ENCODE results near the gene C16orf92.

C16orf92 gene

DNA sequence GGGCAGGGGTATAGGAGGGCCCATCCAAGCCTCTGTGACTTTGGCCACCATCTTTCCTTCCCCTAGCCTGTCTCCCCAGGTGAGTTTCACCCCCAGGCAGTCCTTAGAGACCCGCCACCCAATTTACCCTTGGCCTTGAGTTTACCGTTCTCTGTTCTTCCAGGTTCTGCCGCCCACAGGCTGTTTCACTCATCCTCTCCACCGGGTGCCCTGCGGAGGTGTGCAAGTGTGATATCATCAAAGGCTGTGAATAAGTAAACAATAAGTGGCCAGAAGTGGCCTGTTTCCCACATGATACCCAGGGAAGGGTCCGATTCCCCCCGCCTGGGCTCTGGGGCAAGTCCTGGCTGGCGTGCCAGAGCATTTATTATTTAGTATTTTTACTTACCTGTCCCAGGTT lies 23.2 kb downstream of the C16orf92 start:
- no peaks in the 10 kb centered on the region for H3K79me2 ChIP-seq (ENCODE audit: insufficient read depth, low read length)
- H3F3A ChIP-seq (ENCODE audit: low read depth), result no peaks in the 10 kb centered on the region
- no peaks in the 10 kb centered on the region for H3K4me1 ChIP-seq (ENCODE audit: insufficient read depth, low read length, poor library complexity, severe bottlenecking)
- H3K9me3 ChIP-seq (ENCODE audit: insufficient read depth, low read depth, low read length), result no peaks in the 10 kb centered on the region
- no peaks in the 10 kb centered on the region for H3K36me3 ChIP-seq (ENCODE audit: insufficient read depth, low read length)
- H4K20me1 ChIP-seq (ENCODE audit: insufficient read depth, low read length, poor library complexity, severe bottlenecking), result no peaks in the 10 kb centered on the region
- H3K27me3 ChIP-seq (ENCODE audit: insufficient read depth, low read length, poor library complexity, severe bottlenecking), result no peaks in the 10 kb centered on the region
- no peak for TF ChIP-seq EZH2phosphoT487 (IDR thresholded peaks at IDR 0.05; ENCODE audit: borderline replicate concordance)
- TF ChIP-seq, protein P1, sequence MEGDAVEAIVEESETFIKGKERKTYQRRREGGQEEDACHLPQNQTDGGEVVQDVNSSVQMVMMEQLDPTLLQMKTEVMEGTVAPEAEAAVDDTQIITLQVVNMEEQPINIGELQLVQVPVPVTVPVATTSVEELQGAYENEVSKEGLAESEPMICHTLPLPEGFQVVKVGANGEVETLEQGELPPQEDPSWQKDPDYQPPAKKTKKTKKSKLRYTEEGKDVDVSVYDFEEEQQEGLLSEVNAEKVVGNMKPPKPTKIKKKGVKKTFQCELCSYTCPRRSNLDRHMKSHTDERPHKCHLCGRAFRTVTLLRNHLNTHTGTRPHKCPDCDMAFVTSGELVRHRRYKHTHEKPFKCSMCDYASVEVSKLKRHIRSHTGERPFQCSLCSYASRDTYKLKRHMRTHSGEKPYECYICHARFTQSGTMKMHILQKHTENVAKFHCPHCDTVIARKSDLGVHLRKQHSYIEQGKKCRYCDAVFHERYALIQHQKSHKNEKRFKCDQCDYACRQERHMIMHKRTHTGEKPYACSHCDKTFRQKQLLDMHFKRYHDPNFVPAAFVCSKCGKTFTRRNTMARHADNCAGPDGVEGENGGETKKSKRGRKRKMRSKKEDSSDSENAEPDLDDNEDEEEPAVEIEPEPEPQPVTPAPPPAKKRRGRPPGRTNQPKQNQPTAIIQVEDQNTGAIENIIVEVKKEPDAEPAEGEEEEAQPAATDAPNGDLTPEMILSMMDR (conservative IDR thresholded peaks at IDR 0.05; ENCODE audit: low read length), result no peak
- H3K9me2 ChIP-seq (replicated peaks; ENCODE audit: low read depth, low read length), result no peaks in the 10 kb centered on the region
- no peak overlapping the region for H3K4me3 ChIP-seq (ENCODE audit: low read length, poor library complexity, severe bottlenecking)
- H2AFZ ChIP-seq (ENCODE audit: low read length), result no peak overlapping the region
- no peak overlapping the region for H3K9ac ChIP-seq (ENCODE audit: low read depth, low read length, poor library complexity, severe bottlenecking)
- H3K4me2 ChIP-seq (ENCODE audit: low read depth, low read length, poor library complexity, severe bottlenecking), result no peak overlapping the region

DNA sequence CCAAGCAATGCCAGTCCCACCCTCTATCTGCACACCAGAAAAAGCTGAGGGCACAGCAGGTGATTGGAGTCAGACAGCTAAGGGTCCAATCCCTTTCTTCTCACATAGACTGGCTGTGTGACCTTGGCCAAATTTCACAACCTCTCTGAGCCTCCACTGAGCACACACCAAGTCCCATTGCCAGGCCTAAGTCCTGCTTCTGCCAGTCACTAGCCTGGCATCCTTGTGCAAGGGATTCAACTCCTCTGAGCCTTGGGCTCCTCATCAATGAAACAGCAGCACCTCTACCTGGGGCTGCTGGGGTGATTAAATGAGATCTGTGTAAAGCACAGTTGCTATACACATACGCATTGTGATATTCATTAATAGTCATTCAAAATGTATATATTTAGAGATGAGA lies 23.6 kb downstream of the C16orf92 start:
- Histone ChIP-seq H4K20me1 (ENCODE audit: insufficient read depth, low read length, poor library complexity, severe bottlenecking) (no peaks in the 10 kb centered on the region), H3K4me3 (ENCODE audit: low read length, poor library complexity, severe bottlenecking) (no peak overlapping the region), H3K4me2 (ENCODE audit: low read depth, low read length, poor library complexity, severe bottlenecking) (no peak overlapping the region), H3K9me3 (ENCODE audit: insufficient read depth, low read depth, low read length) (no peaks in the 10 kb centered on the region), H3K9me2 (replicated peaks; ENCODE audit: low read depth, low read length) (no peaks in the 10 kb centered on the region), H3K79me2 (ENCODE audit: insufficient read depth, low read length) (peaks cover 2% of the 10 kb centered on the region), H3K27me3 (ENCODE audit: insufficient read depth, low read length, poor library complexity, severe bottlenecking) (no peaks in the 10 kb centered on the region), H3F3A (ENCODE audit: low read depth) (no peaks in the 10 kb centered on the region), H3K9ac (ENCODE audit: low read depth, low read length, poor library complexity, severe bottlenecking) (no peak overlapping the region), H3K4me1 (ENCODE audit: insufficient read depth, low read length, poor library complexity, severe bottlenecking) (peaks cover 4% of the 10 kb centered on the region), H2AFZ (ENCODE audit: low read length) (no peak overlapping the region), H3K36me3 (ENCODE audit: insufficient read depth, low read length) (no peaks in the 10 kb centered on the region)
- TF ChIP-seq EZH2phosphoT487 (IDR thresholded peaks at IDR 0.05; ENCODE audit: borderline replicate concordance), result no peak
- TF ChIP-seq, protein P1 (conservative IDR thresholded peaks at IDR 0.05; ENCODE audit: low read length), result no peak

DNA sequence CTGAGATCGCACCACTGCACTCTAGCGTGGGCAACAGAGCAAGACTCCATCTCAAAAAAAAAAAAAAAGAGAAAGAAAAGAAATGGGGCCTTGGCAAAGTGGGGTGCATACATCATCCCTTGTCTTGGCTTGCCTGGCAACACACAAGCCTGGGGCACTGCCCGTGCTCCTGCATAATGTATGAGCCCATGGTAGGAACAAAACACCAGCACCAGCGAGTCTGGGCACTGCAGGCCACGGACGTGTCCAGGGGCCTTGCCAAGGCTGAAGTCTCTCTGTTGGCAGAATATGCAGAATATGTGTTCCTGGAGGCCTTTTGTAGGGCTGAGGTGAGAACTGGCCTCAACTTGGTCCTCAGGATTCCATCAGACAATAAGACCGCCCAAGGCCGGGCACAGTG lies 26.9 kb downstream of the C16orf92 start:
- no peak overlapping the region for H3K9ac ChIP-seq (ENCODE audit: low read depth, low read length, poor library complexity, severe bottlenecking)
- no peak overlapping the region for H3K4me2 ChIP-seq (ENCODE audit: low read depth, low read length, poor library complexity, severe bottlenecking)
- H3K36me3 ChIP-seq (ENCODE audit: insufficient read depth, low read length), result no peaks in the 10 kb centered on the region
- H3K27me3 ChIP-seq (ENCODE audit: insufficient read depth, low read length, poor library complexity, severe bottlenecking), result no peaks in the 10 kb centered on the region
- no peaks in the 10 kb centered on the region for H3F3A ChIP-seq (ENCODE audit: low read depth)
- TF ChIP-seq, protein P1 (conservative IDR thresholded peaks at IDR 0.05; ENCODE audit: low read length), result no peak
- TF ChIP-seq EZH2phosphoT487 (IDR thresholded peaks at IDR 0.05; ENCODE audit: borderline replicate concordance), result no peak
- no peaks in the 10 kb centered on the region for H4K20me1 ChIP-seq (ENCODE audit: insufficient read depth, low read length, poor library complexity, severe bottlenecking)
- no peak overlapping the region for H2AFZ ChIP-seq (ENCODE audit: low read length)
- peaks cover 14% of the 10 kb centered on the region for H3K4me1 ChIP-seq (ENCODE audit: insufficient read depth, low read length, poor library complexity, severe bottlenecking)
- H3K79me2 ChIP-seq (ENCODE audit: insufficient read depth, low read length), result peaks cover 19% of the 10 kb centered on the region
- H3K9me2 ChIP-seq (replicated peaks; ENCODE audit: low read depth, low read length), result no peaks in the 10 kb centered on the region
- no peak overlapping the region for H3K4me3 ChIP-seq (ENCODE audit: low read length, poor library complexity, severe bottlenecking)
- H3K9me3 ChIP-seq (ENCODE audit: insufficient read depth, low read depth, low read length), result no peaks in the 10 kb centered on the region

Measured in Loucy (cell line).